Thyroid gland (tissue), 4 donors: ENCODE results near the gene IL17D.

Source experiments
- POLR2A ChIP-seq, 2 donors: fragments of 450-650 bp; IDR thresholded peaks; one replicate each; pipeline ENCODE4 v1.6.1; 2017; ENCODE audit warnings: antibody characterized with exemption in 2 of 2, mild to moderate bottlenecking in 2 of 2, moderate library complexity in 1 of 2
- TF ChIP-seq, protein P1 (sequence below), 6 experiments: fragments of 200-600 bp in 3 of 6; fragments of 450-650 bp in 3 of 6; sonication (generic) in 3 of 6; IDR thresholded peaks; one replicate each; pipeline ENCODE4 v1.5.1; 2016 to 2019; ENCODE audit warnings: antibody characterized with exemption in 6 of 6, mild to moderate bottlenecking in 2 of 6, inconsistent platforms in 1 of 6, moderate library complexity in 1 of 6

DNA sequence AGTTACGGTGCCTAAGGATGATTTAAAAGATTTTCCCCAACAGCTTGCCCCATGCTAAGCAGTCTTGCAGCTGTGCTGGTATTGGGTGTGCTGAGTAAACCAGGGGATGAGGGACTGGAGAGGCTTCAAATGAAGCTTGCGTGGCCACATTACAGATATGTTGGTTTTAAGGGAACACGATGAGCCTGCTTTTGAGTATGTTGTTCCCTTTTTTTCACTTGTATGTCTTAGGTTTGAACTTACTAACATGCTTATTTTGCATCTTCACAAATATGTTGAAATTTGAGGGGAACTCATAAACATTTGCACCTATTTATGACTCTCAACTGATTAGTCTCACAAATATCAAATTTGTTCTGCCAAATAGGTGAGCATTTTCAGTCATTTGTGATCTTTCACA, 2.0 kb upstream of the IL17D start:
- TF ChIP-seq POLR2A (IDR thresholded peaks at IDR 0.05) = no peak
- TF ChIP-seq, protein P1, sequence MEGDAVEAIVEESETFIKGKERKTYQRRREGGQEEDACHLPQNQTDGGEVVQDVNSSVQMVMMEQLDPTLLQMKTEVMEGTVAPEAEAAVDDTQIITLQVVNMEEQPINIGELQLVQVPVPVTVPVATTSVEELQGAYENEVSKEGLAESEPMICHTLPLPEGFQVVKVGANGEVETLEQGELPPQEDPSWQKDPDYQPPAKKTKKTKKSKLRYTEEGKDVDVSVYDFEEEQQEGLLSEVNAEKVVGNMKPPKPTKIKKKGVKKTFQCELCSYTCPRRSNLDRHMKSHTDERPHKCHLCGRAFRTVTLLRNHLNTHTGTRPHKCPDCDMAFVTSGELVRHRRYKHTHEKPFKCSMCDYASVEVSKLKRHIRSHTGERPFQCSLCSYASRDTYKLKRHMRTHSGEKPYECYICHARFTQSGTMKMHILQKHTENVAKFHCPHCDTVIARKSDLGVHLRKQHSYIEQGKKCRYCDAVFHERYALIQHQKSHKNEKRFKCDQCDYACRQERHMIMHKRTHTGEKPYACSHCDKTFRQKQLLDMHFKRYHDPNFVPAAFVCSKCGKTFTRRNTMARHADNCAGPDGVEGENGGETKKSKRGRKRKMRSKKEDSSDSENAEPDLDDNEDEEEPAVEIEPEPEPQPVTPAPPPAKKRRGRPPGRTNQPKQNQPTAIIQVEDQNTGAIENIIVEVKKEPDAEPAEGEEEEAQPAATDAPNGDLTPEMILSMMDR (IDR thresholded peaks at IDR 0.05) = no peak
